Lung (tissue), 12 donors: ENCODE data around the gene ADO. TPM values are rescaled to one million over a fixed set of nuclear protein-coding genes. Genes with fewer than 3 reads are reported as not detected.
A peak's percentile ranks its signal among the peaks of the same experiment; 100 is the strongest.

Experiments used
- ATAC-seq: fragments of 200-7000 bp; cut with Tn5 transposase; one replicate; pipeline ENCODE4 v1.9.1; 2020; ENCODE audit warnings: moderate number of reproducible peaks; ENCODE audit not compliant: insufficient read depth, low FRiP score
- DNase-seq, 3 donors: peaks; one replicate each; pipeline ENCODE4 v3.0.0-alpha.2; 2013 to 2017
- H3K27ac ChIP-seq, 2 donors: one replicate each; pipeline ENCODE4 v1.5.1; 2013; ENCODE audit warnings: mild to moderate bottlenecking in 2 of 2, moderate library complexity in 2 of 2, control low read depth in 1 of 2, inconsistent platforms in 1 of 2, low read depth in 1 of 2, low read length in 1 of 2
- H3K27me3 ChIP-seq, 3 donors: one replicate each; pipeline ENCODE4 v1.5.1; 2013; ENCODE audit warnings: low read length in 2 of 3; ENCODE audit not compliant: control insufficient read depth in 3 of 3, insufficient read depth in 3 of 3
- H3K36me3 ChIP-seq, 4 donors: one replicate each; pipeline ENCODE4 v1.5.1; 2013; ENCODE audit warnings: low read length in 4 of 4, mild to moderate bottlenecking in 1 of 4, moderate library complexity in 1 of 4; ENCODE audit not compliant: control insufficient read depth in 4 of 4, insufficient read depth in 4 of 4
- H3K4me1 ChIP-seq, 5 donors: one replicate each; pipeline ENCODE4 v1.5.1; 2013; ENCODE audit warnings: low read length in 5 of 5, mild to moderate bottlenecking in 2 of 5, moderate library complexity in 1 of 5; ENCODE audit not compliant: control insufficient read depth in 5 of 5, insufficient read depth in 5 of 5
- H3K4me3 ChIP-seq: one replicate; pipeline ENCODE4 v1.5.1; 2013; ENCODE audit warnings: mild to moderate bottlenecking, control low read depth, moderate library complexity
- H3K9ac ChIP-seq, 2 donors: one replicate each; pipeline ENCODE4 v1.5.1; 2013; ENCODE audit warnings: low read length in 2 of 2, control low read depth in 1 of 2; ENCODE audit not compliant: insufficient read depth in 1 of 2
- H3K9me3 ChIP-seq, 4 donors: one replicate each; pipeline ENCODE4 v1.5.1; 2013; ENCODE audit warnings: low read length in 3 of 4, mild to moderate bottlenecking in 1 of 4, moderate library complexity in 1 of 4; ENCODE audit not compliant: control insufficient read depth in 4 of 4, insufficient read depth in 3 of 4
- CTCF ChIP-seq: IDR thresholded peaks from 2 replicates; pipeline ENCODE4 v1.5.1; 2012; ENCODE audit warnings: mild to moderate bottlenecking; ENCODE audit errors: control extremely low read depth, extremely low read depth
- WGBS, 2 donors: extraction: QIAGEN DNeasy Blood & Tissue Kit; methylation state at CpG; one replicate each; pipeline ENCODE4 v1.1.7; 2013; 5-methylcytosine and 5-hydroxymethylcytosine counted together
- polyA plus RNA-seq, 2 donors: library from polyadenylated mRNA; stranded (reverse); fragments of 200-250 nt; gene quantifications; one replicate each; pipeline ENCODE4 v1.2.1, GENCODE V29; 2013
- total RNA-seq, 2 donors: library from RNA; depleted of rRNA in 1 of 2; stranded (reverse); fragments of >200 nt in 1 of 2; gene quantifications; one replicate each; pipeline ENCODE4 v1.2.1, GENCODE V29; 2014 to 2021
- donor health status: control.
- donor health status: control.
- donor health status: Bipolar disorder and iron deficiency.
- donor health status: healthy.
- donor health status: DM: yes; HTN: yes; CAD: no.

The ADO gene
- total and polyA plus RNA-seq, 4 donors = 7.4 to 16.9 (median 11.9) TPM

- Histone ChIP-seq H3K27me3 (no peaks in the 10 kb centered on the region), H3K4me1 (peaks cover 3 to 37% (median 11%) of the 10 kb centered on the region in 5 donors), H3K9me3 (no peaks in the 10 kb centered on the region), H3K36me3 (peaks cover 0 to 14% (median 3%) of the 10 kb centered on the region in 4 donors), H3K4me3 (peak overlapping the region; percentile 93), H3K9ac (peak overlapping the region; percentile 78 to 98), H3K27ac (peak overlapping the region; percentile 95 to 99)
- no peak for ATAC-seq
- no peak for TF ChIP-seq CTCF
- 41 to 47% methylated on average over 11 of the region's 11 CpGs for WGBS, 2 donors
- DNase-seq = peak; percentile 93 to 98 (median 97)
Measured at GRCh38 chr10:62803724-62804355, 680 bp upstream of the ADO start.

- peak; percentile 25 to 47 (median 29) for DNase-seq
- Histone ChIP-seq H3K36me3 (peaks cover 0 to 14% (median 3%) of the 10 kb centered on the region in 4 donors), H3K9ac (peak overlapping the region; percentile 27 to 58), H3K27ac (peak overlapping the region; percentile 95 to 99), H3K4me3 (peak overlapping the region; percentile 93), H3K4me1 (peaks cover 3 to 37% (median 11%) of the 10 kb centered on the region in 5 donors), H3K27me3 (no peaks in the 10 kb centered on the region), H3K9me3 (no peaks in the 10 kb centered on the region)
- peak; percentile 15 for ATAC-seq
- TF ChIP-seq CTCF = no peak
- 5 to 7% methylated on average over 68 to 77 of the region's 77 CpGs for WGBS, 2 donors
Measured at GRCh38 chr10:62805231-62806099, 945 bp downstream of the ADO start.

- Histone ChIP-seq H3K9me3 (no peaks in the 10 kb centered on the region), H3K9ac (peak overlapping the region in 1 of 2 donors; percentile 60), H3K36me3 (peaks cover 0 to 14% (median 3%) of the 10 kb centered on the region in 4 donors), H3K4me1 (peaks cover 3 to 37% (median 11%) of the 10 kb centered on the region in 5 donors), H3K4me3 (no peak overlapping the region), H3K27me3 (no peaks in the 10 kb centered on the region), H3K27ac (no peak overlapping the region)
- ATAC-seq (no peak), DNase-seq (no peak)
- TF ChIP-seq CTCF = no peak
- 22 to 35% methylated on average over 1 of the region's 1 CpG for WGBS, 2 donors
Measured at GRCh38 chr10:62806251-62806650, 1.7 kb downstream of the ADO start.
